ENCODE results near the gene ERBB4.
"Not testable (repeated sequence)": the region's sequence is repeated elsewhere in the genome, so short reads cannot be mapped to it uniquely, and the experiment has no call there.

Gene ERBB4

DNA sequence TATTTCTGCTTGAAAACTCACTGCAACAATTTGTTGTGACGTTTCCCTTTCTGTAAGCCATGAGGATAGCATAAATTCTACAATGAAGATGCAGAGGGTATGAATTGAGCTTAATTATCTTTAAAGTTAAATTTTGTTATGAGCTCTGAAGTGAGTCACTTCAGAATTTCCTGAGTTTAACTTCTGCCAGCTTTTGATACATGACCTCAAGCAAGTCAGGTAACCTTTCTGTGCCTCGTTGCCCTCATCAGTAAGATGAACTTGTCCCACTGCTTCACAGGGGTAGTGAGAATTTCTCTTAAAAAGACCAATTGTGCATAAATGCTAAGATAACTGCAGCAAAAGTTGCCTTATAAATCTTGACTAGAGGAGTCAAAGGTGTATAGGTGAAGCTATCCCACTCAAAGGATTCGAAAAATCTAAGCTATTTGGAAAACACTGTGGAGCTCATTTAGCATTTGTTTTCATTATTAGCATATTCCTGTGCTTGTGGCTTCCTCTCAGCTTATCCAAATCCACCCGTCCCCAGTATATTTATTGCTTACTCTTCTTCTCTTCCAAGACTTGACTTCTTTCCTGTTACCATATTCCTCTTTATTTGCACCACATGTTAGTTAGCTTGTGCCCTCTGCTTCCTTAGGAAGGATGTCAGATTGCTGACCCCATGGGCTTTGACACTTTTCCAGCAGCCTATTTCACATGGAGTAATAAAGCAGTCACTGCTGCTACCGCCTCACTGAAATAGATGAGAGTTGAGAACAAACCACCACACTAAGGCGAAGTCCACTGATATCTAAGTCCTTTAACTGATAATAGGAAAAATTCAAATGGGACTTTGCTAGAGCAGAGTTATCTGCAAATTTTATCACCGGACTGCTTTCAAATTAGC, 428.6 kb downstream of the ERBB4 start:
- TF ChIP-seq, protein P1, sequence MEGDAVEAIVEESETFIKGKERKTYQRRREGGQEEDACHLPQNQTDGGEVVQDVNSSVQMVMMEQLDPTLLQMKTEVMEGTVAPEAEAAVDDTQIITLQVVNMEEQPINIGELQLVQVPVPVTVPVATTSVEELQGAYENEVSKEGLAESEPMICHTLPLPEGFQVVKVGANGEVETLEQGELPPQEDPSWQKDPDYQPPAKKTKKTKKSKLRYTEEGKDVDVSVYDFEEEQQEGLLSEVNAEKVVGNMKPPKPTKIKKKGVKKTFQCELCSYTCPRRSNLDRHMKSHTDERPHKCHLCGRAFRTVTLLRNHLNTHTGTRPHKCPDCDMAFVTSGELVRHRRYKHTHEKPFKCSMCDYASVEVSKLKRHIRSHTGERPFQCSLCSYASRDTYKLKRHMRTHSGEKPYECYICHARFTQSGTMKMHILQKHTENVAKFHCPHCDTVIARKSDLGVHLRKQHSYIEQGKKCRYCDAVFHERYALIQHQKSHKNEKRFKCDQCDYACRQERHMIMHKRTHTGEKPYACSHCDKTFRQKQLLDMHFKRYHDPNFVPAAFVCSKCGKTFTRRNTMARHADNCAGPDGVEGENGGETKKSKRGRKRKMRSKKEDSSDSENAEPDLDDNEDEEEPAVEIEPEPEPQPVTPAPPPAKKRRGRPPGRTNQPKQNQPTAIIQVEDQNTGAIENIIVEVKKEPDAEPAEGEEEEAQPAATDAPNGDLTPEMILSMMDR (IDR thresholded peaks at IDR 0.05): no peak
- TF ChIP-seq ZFX (IDR thresholded peaks at IDR 0.05; ENCODE audit: borderline replicate concordance): no peak
- no peak overlapping the region for H3K27ac ChIP-seq

DNA sequence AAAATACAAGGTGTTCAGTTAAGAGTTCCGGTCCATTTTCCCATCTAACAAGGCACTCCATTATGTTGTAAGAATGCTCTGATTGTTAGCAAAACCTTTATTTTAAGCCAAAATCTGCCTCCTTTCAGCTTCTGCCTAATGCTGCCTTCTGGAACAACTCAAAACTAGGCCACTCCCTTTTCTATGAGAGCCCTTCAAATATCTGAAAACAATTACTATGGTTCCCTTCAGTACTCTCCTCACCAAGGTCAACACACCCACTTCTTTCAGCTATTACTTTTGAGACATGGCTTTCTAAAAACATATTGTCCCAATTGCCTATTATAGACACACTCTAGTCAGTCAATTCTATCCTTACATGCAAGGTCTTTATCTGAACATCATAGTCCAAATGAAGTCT, 429.4 kb downstream of the ERBB4 start:
- TF ChIP-seq, protein P1 (IDR thresholded peaks at IDR 0.05): no peak
- TF ChIP-seq ZFX (IDR thresholded peaks at IDR 0.05; ENCODE audit: borderline replicate concordance): no peak
- H3K27ac ChIP-seq: no peak overlapping the region

DNA sequence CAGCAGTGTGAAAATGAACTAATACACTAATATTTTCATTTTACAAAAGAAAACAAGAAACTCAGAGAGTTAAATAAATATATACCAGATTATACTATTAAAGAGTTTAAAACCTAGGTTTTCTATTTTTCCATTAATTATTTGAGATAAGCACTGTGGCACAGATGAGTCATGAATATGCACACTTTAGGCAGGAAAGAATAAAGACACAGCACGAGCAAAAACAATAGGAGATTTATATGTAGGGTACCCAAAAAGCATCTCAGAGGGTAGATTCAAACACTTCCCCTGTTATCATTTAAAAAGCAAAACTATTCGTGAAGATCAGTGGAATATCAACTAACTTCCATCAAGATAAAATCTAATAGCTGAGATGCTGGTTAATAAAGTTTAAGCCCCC, 430.6 kb downstream of the ERBB4 start:
- H3K27ac ChIP-seq: no peak overlapping the region
- TF ChIP-seq ZFX (IDR thresholded peaks at IDR 0.05; ENCODE audit: borderline replicate concordance): no peak
- TF ChIP-seq, protein P1 (IDR thresholded peaks at IDR 0.05): no peak

DNA sequence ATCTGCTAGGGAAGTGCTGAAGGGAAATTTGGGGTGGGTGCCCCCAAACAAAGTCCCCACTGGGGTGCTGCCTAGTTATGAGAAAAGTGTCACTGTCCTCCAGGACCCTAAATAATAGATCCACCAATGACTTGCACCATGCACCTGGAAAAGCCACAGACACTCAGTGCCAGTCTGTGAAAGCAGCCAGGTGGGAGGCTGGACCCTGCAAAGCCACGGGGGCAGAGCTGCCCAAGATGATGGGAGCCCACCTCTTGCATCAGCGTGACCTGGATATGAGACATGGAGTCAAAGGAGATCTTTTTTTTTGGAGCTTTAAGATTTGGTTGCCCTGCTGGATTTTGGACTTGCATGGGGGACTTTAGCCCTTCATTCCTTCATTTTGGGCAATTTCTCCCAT, 431.6 kb downstream of the ERBB4 start:
- no peak for TF ChIP-seq ZFX (IDR thresholded peaks at IDR 0.05; ENCODE audit: borderline replicate concordance)
- TF ChIP-seq, protein P1 (IDR thresholded peaks at IDR 0.05): no peak
- no peak overlapping the region for H3K27ac ChIP-seq

DNA sequence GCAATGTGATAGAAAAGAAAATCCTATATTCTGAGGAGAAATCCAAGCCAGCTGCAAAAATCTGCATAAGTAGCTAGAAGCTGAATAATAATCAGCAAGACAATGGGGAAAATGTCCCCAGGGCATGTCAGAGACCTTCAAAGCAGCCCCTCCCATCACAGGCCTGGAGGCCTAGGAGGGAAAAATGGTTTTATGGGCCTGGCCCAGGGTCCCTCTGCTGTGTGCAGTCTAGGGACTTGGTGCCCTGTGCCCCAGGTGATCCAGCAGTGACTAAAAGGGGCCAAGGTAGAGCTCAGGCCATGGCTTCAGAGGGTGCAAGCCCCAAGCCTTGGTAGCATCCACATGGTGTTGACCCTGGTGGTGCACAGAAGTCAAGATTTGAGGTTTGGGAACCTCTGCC, 432.1 kb downstream of the ERBB4 start:
- H3K27ac ChIP-seq: not testable (repeated sequence)

DNA sequence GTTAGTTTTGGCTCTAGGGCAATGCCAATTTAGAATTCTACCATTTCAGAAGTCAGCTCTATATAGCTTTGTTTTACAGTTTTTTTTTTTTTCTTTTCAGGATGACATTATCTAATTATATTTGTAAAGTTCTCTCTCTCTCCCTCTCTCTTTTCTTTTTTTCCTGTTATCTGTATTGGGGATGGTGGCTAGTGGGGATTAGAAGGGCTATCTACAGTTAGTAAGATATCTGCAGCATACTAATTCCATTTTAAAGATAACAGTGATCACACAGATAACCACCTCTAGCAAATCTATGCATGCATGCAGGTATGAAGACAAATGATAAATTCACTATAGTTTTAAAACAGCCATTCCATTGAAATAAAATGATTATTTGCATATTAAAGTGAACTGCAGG, 438.9 kb downstream of the ERBB4 start:
- no peak overlapping the region for H3K27ac ChIP-seq
- no peak for TF ChIP-seq ZFX (IDR thresholded peaks at IDR 0.05; ENCODE audit: borderline replicate concordance)
- TF ChIP-seq, protein P1 (IDR thresholded peaks at IDR 0.05): no peak

DNA sequence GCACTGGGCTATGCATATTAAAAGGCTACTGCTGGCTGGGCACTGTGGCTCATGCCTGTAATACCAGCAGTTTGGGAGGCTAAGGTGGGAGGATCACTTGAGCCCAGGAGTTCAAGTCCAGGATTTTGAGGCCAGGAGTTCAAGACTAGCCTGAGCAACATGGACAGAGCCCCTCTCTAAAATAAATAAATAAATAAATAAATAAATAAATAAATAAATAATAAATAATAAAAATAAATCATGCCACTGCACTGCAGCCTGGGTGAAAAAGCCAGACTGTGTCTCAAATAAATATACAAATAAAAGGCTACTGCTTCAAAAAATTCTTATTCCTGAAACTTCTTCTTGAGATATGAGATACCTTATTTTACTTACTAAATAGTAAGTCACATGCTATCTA, 439.6 kb downstream of the ERBB4 start:
- TF ChIP-seq ZFX (IDR thresholded peaks at IDR 0.05; ENCODE audit: borderline replicate concordance): no peak
- TF ChIP-seq, protein P1 (IDR thresholded peaks at IDR 0.05): no peak
- H3K27ac ChIP-seq: no peak overlapping the region

Data from 22Rv1 (cell line).